Measurements from ENCODE around the gene ZNF106.

ZNF106 gene

DNA sequence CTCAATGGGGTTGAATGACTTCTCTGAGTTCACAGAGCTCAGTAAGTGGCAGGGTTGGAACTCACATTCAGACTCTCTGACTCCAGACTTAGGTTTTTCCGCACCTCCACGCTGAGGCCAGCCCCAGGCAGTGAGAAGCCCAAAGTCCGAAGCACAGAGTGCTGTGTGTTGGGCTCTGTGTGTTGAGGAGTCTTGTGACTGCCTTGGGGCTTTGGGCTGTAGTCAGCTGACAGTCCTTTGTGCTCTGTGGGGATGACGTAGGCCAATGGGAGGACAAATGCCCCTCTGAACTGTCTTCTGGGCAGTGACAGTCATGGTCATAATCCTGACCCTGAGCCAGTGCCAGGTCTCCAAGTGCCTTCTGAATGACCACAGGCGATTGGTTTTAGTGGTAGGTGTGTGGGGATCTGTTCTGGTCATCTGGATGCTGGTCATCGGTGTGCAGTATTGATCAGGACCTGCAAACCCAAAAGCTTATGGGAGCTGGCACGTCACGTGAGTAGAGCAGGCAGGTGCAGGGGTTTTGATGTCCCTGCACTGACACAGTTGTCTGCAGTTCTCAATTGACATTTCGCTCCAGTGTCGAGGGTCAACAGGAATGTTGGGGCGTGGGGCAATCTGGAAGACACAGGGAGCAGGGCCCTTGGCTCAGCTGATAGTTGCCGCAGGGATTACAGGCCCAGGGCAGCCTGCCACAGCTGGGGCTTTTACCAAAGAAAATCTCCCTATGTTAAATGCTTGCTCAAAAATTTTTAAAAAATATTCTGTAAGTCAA lies 86.3 kb downstream of the ZNF106 start:
- no peak for DNase-seq

DNA sequence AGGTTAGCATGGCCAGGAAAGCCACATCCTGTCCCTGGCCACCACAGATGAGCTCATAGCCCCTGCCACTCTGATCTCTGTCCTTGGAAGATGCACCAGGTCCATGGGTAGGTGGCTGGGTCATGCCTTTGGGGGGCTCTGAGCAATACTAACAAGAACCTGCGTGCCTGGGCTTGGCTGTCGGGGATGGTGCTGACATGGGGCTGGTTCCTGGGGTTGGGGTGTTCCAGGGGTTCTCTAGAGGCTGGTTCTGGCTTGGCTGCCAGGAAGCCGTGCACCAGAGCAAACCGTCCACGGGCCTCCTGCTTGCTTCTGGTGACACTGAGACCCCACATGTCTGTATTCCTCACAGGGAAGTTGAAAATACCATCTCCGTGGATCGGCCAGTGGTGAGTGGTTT lies 87.6 kb downstream of the ZNF106 start:
- no peak for DNase-seq

DNA sequence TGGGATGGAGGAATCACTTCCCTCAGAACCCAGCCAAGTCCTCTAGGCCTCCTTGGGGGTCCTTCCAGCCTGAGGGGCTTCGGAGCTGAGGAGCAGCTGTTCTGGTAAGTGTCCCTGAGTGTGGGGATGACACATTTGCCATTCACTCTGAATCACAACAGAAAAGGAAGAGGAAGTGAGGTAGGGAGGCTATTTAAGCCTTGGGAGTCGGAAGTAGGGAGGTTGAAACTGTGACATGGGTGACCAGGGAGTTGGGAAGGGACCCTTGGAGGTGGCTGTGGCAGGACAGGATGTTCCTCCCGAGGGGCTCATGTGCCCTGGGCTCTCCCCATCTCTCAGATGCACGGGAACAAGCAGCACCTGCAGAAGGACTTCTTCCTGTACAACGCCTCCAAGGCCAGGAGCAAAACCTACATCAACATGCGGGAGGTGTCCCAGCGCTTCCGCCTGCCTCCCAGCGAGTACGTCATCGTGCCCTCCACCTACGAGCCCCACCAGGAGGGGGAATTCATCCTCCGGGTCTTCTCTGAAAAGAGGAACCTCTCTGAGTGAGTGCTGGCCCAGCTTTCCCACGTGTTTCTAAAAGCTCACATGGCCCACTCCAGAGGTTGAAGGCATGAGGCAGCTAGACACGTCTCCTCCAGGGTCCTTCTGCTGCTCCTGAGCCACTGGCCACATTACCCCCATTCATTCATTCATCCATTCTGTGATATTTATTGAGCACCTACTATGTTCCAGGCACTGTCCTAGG lies 88.3 kb downstream of the ZNF106 start:
- no peak for DNase-seq

GRCh38 chr15:42401544-42402454 lies 89.1 kb downstream of the ZNF106 start:
- no peak for DNase-seq

DNA sequence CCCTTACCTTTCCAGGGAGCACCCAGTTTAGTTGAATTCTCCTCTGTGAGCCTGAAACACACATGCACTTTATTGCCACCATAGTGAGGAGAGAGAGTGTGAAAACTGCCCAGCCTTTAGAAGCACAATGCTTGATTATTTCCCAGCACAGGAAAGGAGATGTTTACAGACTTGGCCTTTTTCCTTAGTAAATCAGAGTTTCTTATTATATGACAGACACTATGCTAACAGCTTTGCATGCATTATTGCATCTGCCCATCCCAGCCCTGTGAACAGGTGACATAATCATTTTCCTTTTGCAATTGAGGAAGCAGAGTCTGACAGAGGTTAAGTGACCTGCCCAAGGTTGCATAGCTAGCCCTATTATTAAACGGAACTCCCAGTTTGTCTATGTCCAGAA lies 95.1 kb downstream of the ZNF106 start:
- DNase-seq, result no peak

DNA sequence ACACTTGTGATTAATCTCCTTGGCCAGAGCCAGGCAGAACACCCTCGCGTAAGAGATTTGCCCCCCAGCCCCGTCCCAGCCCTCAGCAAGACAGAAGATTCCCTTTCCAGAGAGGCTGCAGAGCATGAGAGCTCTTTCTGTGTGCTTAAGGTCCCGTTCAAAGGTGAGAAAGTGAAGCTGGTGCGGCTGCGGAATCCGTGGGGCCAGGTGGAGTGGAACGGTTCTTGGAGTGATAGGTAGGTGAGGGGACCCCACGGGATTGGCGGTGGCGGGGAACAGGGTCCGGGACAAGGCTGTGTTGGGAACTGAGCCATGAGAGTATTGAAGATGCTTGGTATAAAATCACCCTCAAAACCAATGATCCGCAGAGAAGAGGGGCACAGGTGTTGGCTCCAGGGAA lies 96.8 kb downstream of the ZNF106 start:
- DNase-seq, result no peak

DNA sequence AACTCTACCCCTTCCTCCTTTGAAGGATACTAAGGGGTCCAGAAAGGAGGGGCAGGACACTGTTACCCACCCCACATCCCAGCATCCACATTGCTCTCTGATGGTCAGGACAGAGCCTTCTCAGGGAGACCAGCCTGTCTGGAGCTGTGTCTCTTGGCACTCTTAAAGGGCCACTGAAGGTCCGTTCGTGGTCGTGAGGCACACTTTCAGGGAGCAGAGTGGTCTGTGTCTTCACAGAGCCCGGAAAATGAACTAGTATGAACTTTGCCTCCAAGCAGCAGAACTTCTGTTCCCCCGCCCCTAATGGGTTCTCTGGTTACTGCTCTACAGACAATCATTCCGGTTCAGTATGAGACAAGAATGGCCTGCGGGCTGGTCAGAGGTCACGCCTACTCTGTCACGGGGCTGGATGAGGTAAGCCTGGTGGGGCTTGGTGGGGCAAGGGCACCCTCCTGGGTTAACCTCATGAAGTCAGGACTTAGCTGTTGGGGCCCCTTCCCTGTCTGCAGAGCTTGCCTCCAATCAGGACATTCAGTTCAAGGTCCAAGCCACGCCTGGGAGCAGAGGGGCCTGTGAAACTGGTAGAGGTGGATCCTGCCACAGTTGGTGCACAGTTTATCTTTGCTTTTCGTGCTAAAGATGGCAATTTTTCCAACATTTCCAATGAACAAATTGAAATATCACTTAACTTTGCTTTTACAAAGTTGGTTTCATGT lies 98.5 kb downstream of the ZNF106 start:
- DNase-seq, result no peak

GRCh38 chr15:42387603-42388002 lies 103.3 kb downstream of the ZNF106 start:
- no peak for DNase-seq

DNA sequence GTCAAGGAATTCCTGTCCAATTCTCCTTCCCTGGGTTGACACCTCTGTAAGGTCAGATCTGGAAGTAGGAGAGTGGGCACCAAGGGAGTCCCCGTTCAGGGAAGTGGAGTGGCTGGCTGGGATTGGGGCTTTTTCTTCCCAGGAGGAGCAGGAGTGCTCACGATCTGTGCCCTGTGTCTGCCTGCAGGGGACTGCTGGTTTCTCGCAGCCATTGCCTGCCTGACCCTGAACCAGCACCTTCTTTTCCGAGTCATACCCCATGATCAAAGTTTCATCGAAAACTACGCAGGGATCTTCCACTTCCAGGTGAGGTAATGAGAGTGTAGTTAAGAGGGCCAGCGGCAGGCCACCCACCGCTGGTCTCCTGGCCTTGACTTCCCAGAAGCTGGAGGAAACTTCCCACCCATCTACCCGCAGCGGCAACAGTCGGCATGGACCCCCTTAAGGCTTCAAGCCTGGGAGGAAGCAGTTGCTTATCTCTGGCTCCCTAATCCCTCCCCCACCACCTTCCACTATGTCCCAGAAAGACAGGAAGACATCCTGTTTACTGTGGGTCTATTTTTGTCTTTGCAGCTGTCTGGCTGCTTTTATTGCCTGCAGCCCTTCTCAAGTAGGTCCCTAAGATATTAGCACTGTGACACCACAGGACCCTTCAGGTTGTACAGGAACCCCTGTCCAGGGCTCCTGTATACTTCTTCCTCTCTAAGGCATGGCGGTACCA lies 104.8 kb downstream of the ZNF106 start:
- DNase-seq, result no peak

DNA sequence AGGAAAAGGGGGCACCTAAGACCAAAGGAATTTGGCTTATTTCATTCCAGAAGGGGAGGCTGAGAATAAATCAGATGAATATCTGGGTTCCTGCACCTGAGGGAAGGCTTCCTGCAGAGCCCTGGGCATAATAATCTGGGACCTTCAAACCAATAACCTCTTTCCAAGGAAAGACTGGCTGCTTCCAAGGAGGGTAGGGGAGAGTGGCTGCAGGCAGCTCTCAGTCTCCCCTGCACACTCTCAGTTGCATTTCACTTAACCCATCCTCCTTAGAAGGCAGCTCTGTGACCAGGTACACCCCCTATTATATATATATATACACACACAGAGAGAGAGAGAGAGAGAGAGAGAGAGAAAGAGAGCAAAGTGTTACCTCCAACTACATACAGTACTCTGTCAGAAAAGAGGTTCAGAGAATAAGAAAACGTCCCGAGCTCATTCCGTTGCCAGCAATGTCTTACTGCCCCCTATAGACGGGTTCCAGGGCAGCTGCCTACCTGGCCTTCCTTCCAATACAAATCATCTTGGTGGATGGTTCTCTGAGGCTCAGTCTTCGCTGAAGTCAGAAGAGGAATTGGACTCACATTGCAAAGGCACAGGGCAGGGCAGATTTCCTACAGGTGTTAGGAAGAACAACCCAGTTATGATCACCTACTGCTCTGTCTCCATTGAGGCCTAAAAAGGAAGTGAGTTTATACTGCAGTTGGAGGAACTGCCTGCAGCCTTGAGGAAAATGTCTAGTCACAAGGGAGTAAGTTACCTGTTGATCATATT lies 105.5 kb downstream of the ZNF106 start:
- DNase-seq, result no peak

DNA sequence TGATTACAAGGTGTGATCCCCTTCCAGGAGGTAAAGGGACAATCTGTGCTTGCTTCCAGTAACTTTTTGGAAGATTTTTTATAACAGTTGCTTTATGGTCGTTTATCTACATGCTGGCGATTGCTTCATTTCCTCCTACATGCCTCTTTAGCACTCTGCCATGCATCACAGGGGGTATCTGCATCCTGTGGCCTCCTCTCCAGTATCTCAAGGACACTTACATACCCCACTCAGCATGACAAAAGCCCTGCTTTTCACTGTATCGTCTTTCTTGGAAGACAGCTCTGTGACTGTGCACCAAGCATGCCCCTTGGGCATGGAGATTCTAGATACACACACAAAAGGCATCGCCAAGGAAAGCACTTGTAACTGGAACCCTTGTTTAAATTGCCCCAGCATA lies 106.3 kb downstream of the ZNF106 start:
- no peak for DNase-seq

- no peak for DNase-seq
These were observed 112.9 kb downstream of the ZNF106 start for GRCh38 chr15:42378011-42378410.

- DNase-seq, result no peak
These were observed 115.0 kb downstream of the ZNF106 start for GRCh38 chr15:42375941-42376340.

- no peak for DNase-seq
These were observed 115.7 kb downstream of the ZNF106 start for GRCh38 chr15:42375252-42375651.

DNA sequence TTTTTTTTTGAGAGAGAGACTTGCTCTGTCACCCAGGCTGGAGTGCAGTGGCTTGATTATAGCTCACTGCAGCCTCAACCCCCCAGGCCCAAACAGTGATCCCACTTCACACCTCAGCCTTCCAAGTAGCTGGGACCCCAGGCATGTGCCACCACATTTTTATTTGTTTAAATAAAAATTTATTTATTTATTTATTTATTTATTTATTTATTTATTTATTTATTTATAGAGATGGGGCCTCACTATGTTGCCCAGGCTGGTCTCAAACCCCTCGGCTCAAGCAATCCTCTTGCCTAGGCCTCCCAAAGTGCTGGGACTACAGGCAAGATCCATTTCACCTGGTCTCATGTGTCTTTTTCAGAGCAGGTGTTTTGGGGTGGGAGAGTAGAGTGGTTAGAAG lies 116.1 kb downstream of the ZNF106 start:
- no peak for DNase-seq

DNA sequence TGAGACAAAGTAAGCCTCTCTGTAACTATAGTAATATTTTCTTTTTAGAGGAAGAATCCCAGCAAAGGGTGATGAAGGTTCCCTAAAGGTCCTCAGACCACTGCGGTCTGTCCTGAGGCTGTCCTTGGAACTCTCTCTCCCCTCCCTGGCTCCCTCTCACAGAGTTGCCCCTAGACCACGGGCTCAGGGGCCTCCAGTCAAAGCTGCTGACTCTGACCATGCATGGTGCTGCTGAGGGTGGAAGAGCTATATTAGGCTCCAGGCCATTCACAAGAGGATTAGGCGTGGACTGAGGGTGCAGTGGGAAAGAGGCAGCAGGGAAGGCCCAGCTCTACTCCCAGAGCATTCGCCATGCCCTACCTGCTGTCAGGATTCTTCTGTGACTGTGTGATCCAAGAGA lies 117.0 kb downstream of the ZNF106 start:
- DNase-seq, result no peak

- DNase-seq, result no peak
These were observed 117.7 kb downstream of the ZNF106 start for GRCh38 chr15:42373274-42373673.

DNA sequence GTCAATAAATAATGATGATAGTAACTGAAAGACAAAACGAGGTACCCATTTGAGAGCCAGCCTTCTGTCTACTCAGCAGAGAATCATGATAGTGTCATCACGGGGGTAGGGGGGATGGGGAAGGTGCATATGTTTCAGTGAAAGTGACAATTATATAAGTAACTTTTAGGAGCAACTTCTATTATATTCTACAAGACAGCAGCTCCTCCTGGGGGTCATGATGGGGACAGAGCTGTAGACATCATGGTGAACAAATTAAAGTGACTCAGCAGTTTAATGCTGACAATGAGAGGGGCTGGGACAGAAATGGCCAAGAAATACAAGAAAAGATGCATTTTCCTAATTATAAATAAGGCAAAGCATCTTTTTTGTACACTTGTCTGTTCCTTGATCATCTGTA lies 119.8 kb downstream of the ZNF106 start:
- no peak for DNase-seq

DNA sequence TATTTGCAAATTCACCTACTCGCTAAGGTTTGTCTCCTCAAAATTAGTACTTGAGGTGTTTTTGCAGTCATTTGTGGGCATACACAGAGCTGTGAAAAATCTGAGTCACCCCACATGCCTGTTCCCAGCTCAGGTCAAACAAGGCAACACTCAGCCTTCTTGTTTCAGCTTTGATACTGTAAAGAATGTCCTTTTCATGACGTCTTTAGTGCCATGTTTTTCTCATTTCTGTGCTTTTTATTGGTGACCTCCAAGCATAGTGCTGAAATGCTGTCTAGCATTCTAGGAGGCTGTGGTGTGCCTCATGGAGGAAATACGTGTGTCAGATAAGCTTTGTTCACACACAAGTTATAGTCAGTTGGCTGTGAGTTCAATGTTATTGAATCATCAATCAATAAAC lies 122.8 kb downstream of the ZNF106 start:
- DNase-seq, result no peak

DNA sequence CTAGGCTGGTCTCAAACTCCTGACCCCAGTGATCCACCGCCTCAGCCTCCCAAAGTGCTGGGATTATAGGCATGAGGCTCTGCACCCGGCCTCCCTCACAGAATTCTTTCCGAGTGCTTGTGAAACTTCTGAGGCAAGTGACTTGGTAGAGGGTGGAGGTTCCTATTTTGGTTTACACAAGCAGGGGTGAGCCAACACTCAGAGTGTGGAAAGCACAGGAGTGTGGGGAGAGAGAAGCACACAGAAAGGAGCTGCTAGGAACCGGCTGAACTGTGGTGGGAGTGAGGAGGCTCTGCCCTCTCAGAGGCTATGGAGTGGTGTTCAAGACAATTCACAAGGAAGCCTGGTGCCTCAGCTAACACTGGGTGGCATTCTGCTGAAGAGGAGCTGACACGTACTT lies 123.9 kb downstream of the ZNF106 start:
- DNase-seq, result no peak

DNA sequence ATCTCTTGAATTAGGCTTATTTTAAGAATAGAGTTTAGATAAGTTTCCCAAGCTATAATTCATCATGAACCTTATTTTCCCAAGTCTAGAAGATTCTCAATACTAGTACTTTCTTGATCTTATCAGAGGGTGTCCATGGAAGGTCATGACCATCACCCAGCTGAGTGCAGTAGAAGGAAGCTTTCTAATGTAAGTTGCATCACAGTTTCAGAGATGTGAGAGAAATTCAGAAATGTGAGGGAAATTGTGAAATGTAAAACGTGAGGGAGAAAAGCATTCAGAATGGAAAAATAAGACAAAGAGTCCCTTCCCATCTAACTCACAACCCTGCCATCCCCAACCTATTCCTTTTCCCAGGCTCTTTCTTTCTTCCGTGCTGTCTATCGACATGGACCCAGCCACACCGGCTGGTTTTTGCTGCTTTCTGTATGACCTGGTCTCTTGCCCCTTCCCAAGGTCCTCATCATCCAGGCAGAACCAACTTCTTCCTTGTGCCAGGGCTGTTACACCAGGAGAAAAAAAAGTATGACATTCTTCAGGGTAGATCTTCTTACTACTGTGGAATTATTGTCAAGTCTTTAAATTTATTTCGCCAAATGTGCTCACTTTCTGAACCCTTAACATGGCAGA lies 124.9 kb downstream of the ZNF106 start:
- DNase-seq, result no peak

All from CD4-positive, alpha-beta T cell treated with Interleukin-6 for 4 hours (primary cell).